Measurements from ENCODE around the gene MAVS. TPM values are rescaled to one million over a fixed set of nuclear protein-coding genes. Genes with fewer than 3 reads are reported as not detected.

The MAVS gene
- total and polyA plus RNA-seq, 2 donors (not counting 3 experiments of a cell fraction or from before 2014, with no cell fraction given) = 18.8 to 40.7 TPM

DNA sequence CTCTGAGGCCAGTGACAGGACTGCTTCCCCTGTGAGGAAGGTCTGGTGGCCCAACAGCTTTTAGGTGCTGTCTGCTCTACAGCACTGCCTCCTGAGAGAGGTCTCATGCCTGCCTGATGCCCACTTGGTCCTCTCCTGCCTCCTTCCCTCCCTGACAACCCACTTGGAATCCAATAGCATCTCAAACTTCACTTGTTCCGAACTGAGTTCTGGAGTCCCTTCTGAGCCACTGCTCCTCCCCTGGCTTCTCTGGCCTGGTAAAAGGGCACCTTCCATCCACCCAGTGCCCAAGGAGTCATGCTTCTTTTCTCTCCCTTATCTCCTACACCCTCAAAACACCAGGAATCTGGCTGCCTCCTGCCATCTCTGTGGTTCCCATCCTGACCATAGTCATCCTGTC, 1.9 kb downstream of the MAVS start:
- no peak overlapping the region for H3K27ac ChIP-seq (ENCODE audit: insufficient read depth, low read depth, low read length)
- intact Hi-C loops (cut with micrococcal nuclease) (no loop called here), dilution Hi-C loops (cut with MboI; ENCODE audit: extremely low pct_ligation_motif_present, low sequenced_read_pairs) (no loop called here)
- FAIRE-seq = no peak
- peaks cover 11% of the 10 kb centered on the region for H3K4me1 ChIP-seq (ENCODE audit: control insufficient read depth, extremely low read depth, insufficient read depth, low read length)
- no peak for TF ChIP-seq MYC (IDR thresholded peaks at IDR 0.05; ENCODE audit: low read depth, low read length)
- no peaks in the 10 kb centered on the region for H3K9me1 ChIP-seq (replicated peaks; ENCODE audit: control insufficient read depth, extremely low read depth, insufficient read depth, low read length)
- H2AFZ ChIP-seq (ENCODE audit: low read depth, low read length) = no peak overlapping the region
- no peaks in the 10 kb centered on the region for H4K20me1 ChIP-seq (replicated peaks; ENCODE audit: control insufficient read depth, extremely low read depth, insufficient read depth, low read length)
- no peak overlapping the region for H3K4me3 ChIP-seq (replicated peaks in 1 of 3; ENCODE audit: insufficient read depth in 1 of 3, low read depth in 1 of 3, low read length in 3 of 3)
- H3K36me3 ChIP-seq (ENCODE audit: control insufficient read depth in 2 of 2, extremely low read depth in 1 of 2, insufficient read depth in 2 of 2, low read length in 2 of 2) = no peaks in the 10 kb centered on the region
- no peaks in the 10 kb centered on the region for H3K27me3 ChIP-seq (ENCODE audit: control insufficient read depth in 2 of 2, insufficient read depth in 2 of 2, low read length in 2 of 2)
- H3K4me2 ChIP-seq (ENCODE audit: insufficient read depth, low read length) = no peak overlapping the region
- H3K9me3 ChIP-seq (replicated peaks; ENCODE audit: control insufficient read depth, insufficient read depth, low read length) = no peaks in the 10 kb centered on the region
- no peak for DNase-seq (ENCODE audit: low read depth, low spot score)
- CTCF ChIA-PET = interaction anchor here (0.8 kb wide), 1 partner anchor 28 kb away, joined by 3 read pairs; the partner anchor contains the start of gene AP5S1
- no peak overlapping the region for H3K9ac ChIP-seq (replicated peaks; ENCODE audit: extremely low read depth, insufficient read depth, low read length)
- no TSS peak for BruUV-seq (replicated peaks)
- peaks cover 21% of the 10 kb centered on the region for H3K79me2 ChIP-seq (ENCODE audit: control insufficient read depth, insufficient read depth, low read length)
- POLR2A ChIA-PET = no interaction called here

DNA sequence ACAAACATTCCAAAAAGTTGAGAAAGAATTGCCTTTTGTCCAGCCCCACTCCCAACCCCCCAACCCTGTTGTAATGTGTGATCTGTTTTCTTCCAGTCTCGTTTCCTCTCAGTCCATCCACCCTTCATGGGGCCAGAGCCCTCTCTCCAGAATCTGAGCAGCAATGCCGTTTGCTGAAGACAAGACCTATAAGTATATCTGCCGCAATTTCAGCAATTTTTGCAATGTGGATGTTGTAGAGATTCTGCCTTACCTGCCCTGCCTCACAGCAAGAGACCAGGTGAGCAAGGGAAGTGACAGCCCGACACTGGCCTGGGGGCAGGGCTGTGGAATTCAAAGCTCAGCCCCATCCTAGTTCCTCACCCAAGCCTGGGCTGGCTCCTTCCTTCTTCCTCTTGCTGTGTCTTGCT, 7.8 kb downstream of the MAVS start:
- intact Hi-C loops (cut with micrococcal nuclease) = no loop called here
- no peaks in the 10 kb centered on the region for H3K9me1 ChIP-seq (replicated peaks; ENCODE audit: control insufficient read depth, extremely low read depth, insufficient read depth, low read length)

More for the DNA sequence above, 7.8 kb downstream of the MAVS start:
- Histone ChIP-seq H3K4me2 (ENCODE audit: insufficient read depth, low read length) (no peak overlapping the region), H3K9ac (replicated peaks; ENCODE audit: extremely low read depth, insufficient read depth, low read length) (no peak overlapping the region), H3K4me1 (ENCODE audit: control insufficient read depth, extremely low read depth, insufficient read depth, low read length) (no peaks in the 10 kb centered on the region), H3K9me3 (replicated peaks; ENCODE audit: control insufficient read depth, insufficient read depth, low read length) (no peaks in the 10 kb centered on the region), H3K36me3 (ENCODE audit: control insufficient read depth in 2 of 2, extremely low read depth in 1 of 2, insufficient read depth in 2 of 2, low read length in 2 of 2) (peaks cover 2 to 24% of the 10 kb centered on the region in 2 experiments), H4K20me1 (replicated peaks; ENCODE audit: control insufficient read depth, extremely low read depth, insufficient read depth, low read length) (no peaks in the 10 kb centered on the region), H3K79me2 (ENCODE audit: control insufficient read depth, insufficient read depth, low read length) (peaks cover 1% of the 10 kb centered on the region), H2AFZ (ENCODE audit: low read depth, low read length) (no peak overlapping the region), H3K27me3 (ENCODE audit: control insufficient read depth in 2 of 2, insufficient read depth in 2 of 2, low read length in 2 of 2) (no peaks in the 10 kb centered on the region), H3K4me3 (replicated peaks in 1 of 3; ENCODE audit: insufficient read depth in 1 of 3, low read depth in 1 of 3, low read length in 3 of 3) (no peak overlapping the region), H3K27ac (ENCODE audit: insufficient read depth, low read depth, low read length) (no peak overlapping the region)
- no TSS peak for BruUV-seq (replicated peaks)
- ChIA-PET CTCF (interaction anchor here (0.6 to 7.0 kb wide), 38 partner anchors 8 to 231 kb away, joined by 3 to 70 read pairs (median 6); partner anchors contain the start of genes ADISSP, AP5S1, CDC25B and CENPB), POLR2A (interaction anchor here (0.6 to 1.0 kb wide), 3 partner anchors 9 to 73 kb away, joined by 3 to 10 read pairs (median 4); partner anchors contain the start of gene SPEF1)
- FAIRE-seq = no peak
- dilution Hi-C loops (cut with MboI; ENCODE audit: extremely low pct_ligation_motif_present, low sequenced_read_pairs) = no loop called here
- TF ChIP-seq MYC (IDR thresholded peaks at IDR 0.05; ENCODE audit: low read depth, low read length) = no peak
- no peak for TF ChIP-seq FOS (IDR thresholded peaks at IDR 0.05; ENCODE audit: borderline replicate concordance, insufficient read depth, low read length)
- TF ChIP-seq POLR2AphosphoS5 (IDR thresholded peaks at IDR 0.05; ENCODE audit: insufficient read depth, low read depth, low read length) = no peak
- DNase-seq (ENCODE audit: low read depth, low spot score) = no peak
